Testis (tissue), 3 donors: ENCODE data around the gene SLC27A6. TPM values are rescaled to one million over a fixed set of nuclear protein-coding genes. Genes with fewer than 3 reads are reported as not detected.

Experiments used
- DNase-seq: peaks from one replicate; pipeline ENCODE4 v3.0.0-alpha.2; 2019
- H3K27ac ChIP-seq, 2 donors: fragments of 200-600 bp; sonication (generic); one replicate each; pipeline ENCODE4 v1.5.1; 2019
- H3K27me3 ChIP-seq: fragments of 200-600 bp; sonication (generic); one replicate; pipeline ENCODE4 v1.5.1; 2019
- H3K36me3 ChIP-seq: fragments of 200-600 bp; sonication (generic); one replicate; pipeline ENCODE4 v1.5.1; 2017; ENCODE audit warnings: low read depth; ENCODE audit errors: missing control alignments
- H3K4me1 ChIP-seq: fragments of 200-600 bp; sonication (generic); one replicate; pipeline ENCODE4 v1.5.1; 2019
- H3K4me3 ChIP-seq, 2 donors: fragments of 200-600 bp; sonication (generic); one replicate each; pipeline ENCODE4 v1.5.1; 2017 to 2019
- H3K9me3 ChIP-seq: fragments of 200-600 bp; sonication (generic); one replicate; pipeline ENCODE4 v1.5.1; 2017
- CTCF ChIP-seq, 3 experiments: fragments of 450-650 bp in 2 of 3; fragments of 200-600 bp in 1 of 3; sonication (generic) in 1 of 3; IDR thresholded peaks; one replicate each; pipeline ENCODE4 v1.5.1; 2016 to 2019; ENCODE audit warnings: antibody characterized with exemption in 3 of 3, mild to moderate bottlenecking in 2 of 3, moderate library complexity in 1 of 3
- POLR2A ChIP-seq: fragments of 450-650 bp; IDR thresholded peaks from one replicate; pipeline ENCODE4 v1.6.1; 2017; ENCODE audit warnings: antibody characterized with exemption, mild to moderate bottlenecking, moderate library complexity
- WGBS, 2 donors: methylation state at CpG; one replicate each; pipeline ENCODE4 v1.1.5; 2018; 5-methylcytosine and 5-hydroxymethylcytosine counted together
- intact Hi-C: fragments of 100-400 bp; cut with DNase I; formaldehyde crosslinking; loops from one replicate; pipeline ENCODE4 v1.15.1; 2023; ENCODE audit warnings: low total_unique reads
- polyA plus RNA-seq: library from polyadenylated mRNA; stranded (reverse); fragments of 350-450 nt; fragmentation: Illumina TruSeq; extraction: RNeasy Lipid Tissue Mini Kit (QIAGEN cat#74804); gene quantifications from one replicate; pipeline ENCODE4 v1.2.3, GENCODE V29; 2014; ENCODE audit warnings: low read depth, low replicate concordance; ENCODE audit not compliant: insufficient read depth
- total RNA-seq, 2 donors: library from RNA; depleted of rRNA; stranded (reverse); fragments of >200 nt; gene quantifications; one replicate each; pipeline ENCODE4 v1.2.3, GENCODE V29; 2016

The SLC27A6 gene
- total and polyA plus RNA-seq, 3 donors from 2014 or later: 6.1 to 36.4 (median 30.0) TPM

GRCh38 chr5:129053438-129053837 lies 88.2 kb downstream of the SLC27A6 start:
- Histone ChIP-seq H3K9me3 (no peaks in the 10 kb centered on the region), H3K36me3 (no peaks in the 10 kb centered on the region), H3K27me3 (no peaks in the 10 kb centered on the region), H3K27ac (no peak overlapping the region), H3K4me3 (no peak overlapping the region), H3K4me1 (no peaks in the 10 kb centered on the region)
- no peak for DNase-seq
- intact Hi-C loops: no loop called here
- TF ChIP-seq POLR2A (no peak), CTCF (IDR thresholded peaks at IDR 0.05) (no peak)

DNA sequence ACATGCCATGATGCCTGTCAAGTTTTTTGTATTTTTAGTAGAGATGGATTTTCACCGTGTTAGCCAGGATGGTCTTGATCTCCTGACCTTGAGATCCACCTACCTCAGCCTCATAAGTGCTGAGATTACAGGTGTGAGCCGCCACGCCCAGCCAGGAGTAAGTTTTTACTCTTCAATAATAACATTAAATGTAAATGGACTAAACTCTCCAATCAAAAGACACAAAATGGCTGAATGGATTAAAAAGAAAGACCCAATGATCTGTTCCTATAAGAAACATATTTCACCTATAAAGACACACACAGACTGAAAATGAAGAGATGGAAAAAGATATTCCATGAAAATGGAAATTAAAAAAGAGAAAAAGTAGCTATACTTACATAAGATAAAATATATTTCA lies 92.0 kb downstream of the SLC27A6 start:
- Histone ChIP-seq H3K4me3 (no peak overlapping the region), H3K27me3 (no peaks in the 10 kb centered on the region), H3K36me3 (no peaks in the 10 kb centered on the region), H3K9me3 (no peaks in the 10 kb centered on the region), H3K4me1 (no peaks in the 10 kb centered on the region), H3K27ac (no peak overlapping the region)
- WGBS, 2 donors: 90 to 92% methylated on average over 3 of the region's 3 CpGs
- intact Hi-C loops: no loop called here
- no peak for DNase-seq
- no peak for TF ChIP-seq CTCF (IDR thresholded peaks at IDR 0.05)
- TF ChIP-seq POLR2A: no peak

DNA sequence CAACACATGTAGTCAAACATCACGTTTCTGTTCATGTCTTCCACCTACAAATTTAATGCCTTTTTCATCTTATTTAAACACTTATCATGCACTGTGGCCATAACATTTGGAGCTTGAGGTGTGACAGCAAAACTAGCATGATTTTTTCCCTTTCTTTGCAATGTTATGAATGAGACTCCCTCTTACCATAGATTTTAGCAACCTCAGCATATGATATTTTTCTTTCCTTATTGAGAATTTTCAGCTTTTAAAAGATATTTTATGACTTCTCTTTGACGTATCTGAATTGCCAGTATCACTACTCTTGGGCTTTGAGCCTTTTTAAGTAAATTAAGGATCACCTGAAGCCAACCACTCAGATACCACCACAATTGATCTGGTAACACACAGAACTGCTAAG lies 96.6 kb downstream of the SLC27A6 start:
- H3K36me3 ChIP-seq: no peaks in the 10 kb centered on the region
- no peak overlapping the region for H3K27ac ChIP-seq
- 69 to 81% methylated on average over 2 of the region's 2 CpGs for WGBS, 2 donors
- no peak for DNase-seq
- no peaks in the 10 kb centered on the region for H3K27me3 ChIP-seq
- H3K4me1 ChIP-seq: no peaks in the 10 kb centered on the region
- TF ChIP-seq CTCF (IDR thresholded peaks at IDR 0.05) (no peak), POLR2A (no peak)
- no peak overlapping the region for H3K4me3 ChIP-seq
- H3K9me3 ChIP-seq: no peaks in the 10 kb centered on the region
- intact Hi-C loops: no loop called here

DNA sequence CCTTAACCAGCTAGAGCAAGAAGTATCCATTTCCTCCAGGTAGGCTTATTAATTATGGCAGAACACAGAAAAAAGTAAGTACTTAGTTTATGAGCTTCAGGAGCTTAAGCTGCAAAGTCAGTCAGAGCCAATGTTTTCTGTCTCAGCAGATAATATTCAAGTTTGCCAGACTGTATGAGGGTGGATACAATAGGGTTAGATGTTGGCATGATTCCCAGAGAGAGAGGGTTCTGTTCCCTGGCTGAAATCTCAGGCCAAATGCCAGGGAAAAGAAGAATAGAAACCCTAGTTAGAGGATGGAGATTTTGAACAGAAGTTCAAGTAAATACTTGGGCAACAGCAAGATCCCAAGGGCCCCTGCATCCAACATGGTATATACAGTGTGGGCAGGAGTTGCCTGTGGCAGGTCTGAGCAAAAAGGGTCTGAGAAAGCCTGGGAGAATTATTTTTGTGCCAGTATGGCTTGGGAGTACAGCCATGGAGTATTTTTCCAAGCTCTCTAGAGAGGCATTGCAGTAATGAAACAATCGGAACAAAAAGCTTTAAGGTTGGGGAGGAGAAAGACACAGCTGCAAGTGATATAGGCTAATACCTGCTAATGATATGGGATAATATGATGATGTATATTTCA lies 98.3 kb downstream of the SLC27A6 start:
- Histone ChIP-seq H3K36me3 (no peaks in the 10 kb centered on the region), H3K9me3 (no peaks in the 10 kb centered on the region), H3K27me3 (no peaks in the 10 kb centered on the region), H3K4me3 (no peak overlapping the region), H3K27ac (no peak overlapping the region), H3K4me1 (no peaks in the 10 kb centered on the region)
- no peak for TF ChIP-seq CTCF (IDR thresholded peaks at IDR 0.05)
- TF ChIP-seq POLR2A: no peak
- WGBS, 2 donors: 32 to 41% methylated on average over 1 of the region's 1 CpG
- peak; percentile 30 for DNase-seq
- intact Hi-C loops: no loop called here

- no peak for DNase-seq
- Histone ChIP-seq H3K36me3 (no peaks in the 10 kb centered on the region), H3K4me3 (no peak overlapping the region), H3K27me3 (no peaks in the 10 kb centered on the region), H3K27ac (no peak overlapping the region), H3K4me1 (no peaks in the 10 kb centered on the region), H3K9me3 (no peaks in the 10 kb centered on the region)
- no peak for TF ChIP-seq CTCF (IDR thresholded peaks at IDR 0.05)
- TF ChIP-seq POLR2A: no peak
- 92 to 98% methylated on average over 2 of the region's 2 CpGs for WGBS, 2 donors
- intact Hi-C loops: no loop called here
Observed at GRCh38 chr5:129065721-129066120, 100.4 kb downstream of the SLC27A6 start.
